Lower leg skin (tissue), 3 donors: Measurements from ENCODE around the gene ABHD4.

Experiments
- POLR2A ChIP-seq, 2 donors: fragments of 450-650 bp; IDR thresholded peaks; one replicate each; pipeline ENCODE4 v1.6.1; 2016 to 2017; ENCODE audit warnings: antibody characterized with exemption in 2 of 2, mild to moderate bottlenecking in 1 of 2, moderate library complexity in 1 of 2
- TF ChIP-seq, protein P1 (sequence below), 3 donors: fragments of 450-650 bp; IDR thresholded peaks; one replicate each; pipeline ENCODE4 v1.5.1; 2016; ENCODE audit warnings: antibody characterized with exemption in 3 of 3, mild to moderate bottlenecking in 3 of 3, moderate library complexity in 2 of 3

DNA sequence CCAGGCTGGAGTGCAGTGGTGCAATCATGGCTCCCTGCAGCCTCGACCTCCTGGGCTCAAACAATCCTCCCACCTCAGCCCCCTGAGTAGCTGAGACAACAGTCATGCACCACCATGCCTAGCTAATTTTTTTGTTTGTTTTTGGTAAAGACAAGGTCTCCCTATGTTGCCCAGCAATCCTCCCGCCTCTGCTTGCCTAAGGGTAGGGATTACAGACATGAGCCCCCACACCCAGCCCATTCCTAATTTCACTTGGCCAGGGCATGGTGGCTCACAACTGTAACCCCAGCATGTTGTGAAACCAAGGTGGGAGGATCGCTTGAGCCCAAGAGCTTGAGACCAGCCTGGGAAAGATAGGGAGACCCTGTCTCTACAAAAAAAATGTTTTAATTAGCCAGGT is 18.2 kb upstream of the ABHD4 start:
- TF ChIP-seq, protein P1, sequence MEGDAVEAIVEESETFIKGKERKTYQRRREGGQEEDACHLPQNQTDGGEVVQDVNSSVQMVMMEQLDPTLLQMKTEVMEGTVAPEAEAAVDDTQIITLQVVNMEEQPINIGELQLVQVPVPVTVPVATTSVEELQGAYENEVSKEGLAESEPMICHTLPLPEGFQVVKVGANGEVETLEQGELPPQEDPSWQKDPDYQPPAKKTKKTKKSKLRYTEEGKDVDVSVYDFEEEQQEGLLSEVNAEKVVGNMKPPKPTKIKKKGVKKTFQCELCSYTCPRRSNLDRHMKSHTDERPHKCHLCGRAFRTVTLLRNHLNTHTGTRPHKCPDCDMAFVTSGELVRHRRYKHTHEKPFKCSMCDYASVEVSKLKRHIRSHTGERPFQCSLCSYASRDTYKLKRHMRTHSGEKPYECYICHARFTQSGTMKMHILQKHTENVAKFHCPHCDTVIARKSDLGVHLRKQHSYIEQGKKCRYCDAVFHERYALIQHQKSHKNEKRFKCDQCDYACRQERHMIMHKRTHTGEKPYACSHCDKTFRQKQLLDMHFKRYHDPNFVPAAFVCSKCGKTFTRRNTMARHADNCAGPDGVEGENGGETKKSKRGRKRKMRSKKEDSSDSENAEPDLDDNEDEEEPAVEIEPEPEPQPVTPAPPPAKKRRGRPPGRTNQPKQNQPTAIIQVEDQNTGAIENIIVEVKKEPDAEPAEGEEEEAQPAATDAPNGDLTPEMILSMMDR (IDR thresholded peaks at IDR 0.05): no peak
- TF ChIP-seq POLR2A (IDR thresholded peaks at IDR 0.05): no peak
